GM21786 (cell line): Measurements from ENCODE around the gene MS4A2.
"Not testable (repeated sequence)": the region's sequence is repeated elsewhere in the genome, so short reads cannot be mapped to it uniquely, and the experiment has no call there.

Experiments
- ATAC-seq: cut with Tn5 transposase; IDR thresholded peaks from one replicate; pipeline ENCODE4 v1.9.1; 2021; ENCODE audit not compliant: unreplicated experiment

The MS4A2 gene

GRCh38 chr11:60088364-60088763 is at the start of gene MS4A2:
Gene MS4A2, plus strand, starts transcription at chr11:60088664. Its CDS starts 102 bp downstream, at chr11:60088766.
- ATAC-seq, result no peak

DNA sequence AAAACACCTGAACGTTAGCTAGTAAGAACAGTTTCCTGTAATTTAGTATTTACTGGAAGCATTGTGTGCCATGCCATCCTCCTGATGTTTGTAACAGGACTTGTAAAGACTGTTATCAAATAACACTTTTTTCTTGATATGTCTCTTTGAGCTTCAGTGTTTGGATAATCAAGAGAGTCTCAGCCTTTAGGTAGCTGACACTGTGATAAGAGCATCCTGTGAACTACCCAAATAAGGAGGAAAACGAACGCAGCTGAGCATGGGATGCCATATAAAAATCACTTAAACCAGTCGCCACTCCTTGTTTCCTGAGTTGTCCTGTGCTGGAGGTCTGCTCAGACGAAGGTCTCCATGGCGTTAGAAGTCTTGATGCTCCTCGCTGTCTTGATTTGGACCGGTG is 48.4 kb upstream of the MS4A2 start, which contains the start of gene OOSP2:
TSS of gene OOSP2 (plus strand) at position 301 of the 400 bp plus-strand sequence. CDS start at position 352, 51 bp downstream.
- ATAC-seq, result no peak

DNA sequence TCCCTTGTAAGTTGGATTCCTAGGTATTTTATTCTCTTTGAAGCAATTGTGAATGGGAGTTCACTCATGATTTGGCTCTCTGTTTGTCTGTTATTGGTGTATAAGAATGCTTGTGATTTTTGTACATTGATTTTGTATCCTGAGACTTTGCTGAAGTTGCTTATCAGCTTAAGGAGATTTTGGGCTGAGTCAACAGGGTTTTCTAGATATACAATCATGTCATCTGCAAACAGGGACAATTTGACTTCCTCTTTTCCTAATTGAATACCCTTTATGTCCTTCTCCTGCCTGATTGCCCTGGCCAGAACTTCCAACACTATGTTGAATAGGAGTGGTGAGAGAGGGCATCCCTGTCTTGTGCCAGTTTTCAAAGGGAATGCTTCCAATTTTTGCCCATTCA is 38.0 kb upstream of the MS4A2 start:
- not testable (repeated sequence) for ATAC-seq

GRCh38 chr11:60050839-60051238 is 37.6 kb upstream of the MS4A2 start:
- not testable (repeated sequence) for ATAC-seq

- ATAC-seq, result no peak
Observed at GRCh38 chr11:60056349-60056969, 32.0 kb upstream of the MS4A2 start, which contains the start of gene MS4A3. Gene MS4A3, plus strand, starts transcription at chr11:60056665. Its CDS starts 4,496 bp downstream, at chr11:60061161.

- ATAC-seq, result no peak
Observed at GRCh38 chr11:60059052-60059451, 29.4 kb upstream of the MS4A2 start.

GRCh38 chr11:60059521-60060240 is 28.8 kb upstream of the MS4A2 start:
- ATAC-seq, result no peak

GRCh38 chr11:60064111-60064510 is 24.4 kb upstream of the MS4A2 start:
- no peak for ATAC-seq

- ATAC-seq, result no peak
Observed at GRCh38 chr11:60065801-60066200, 22.7 kb upstream of the MS4A2 start.

- no peak for ATAC-seq
Observed at GRCh38 chr11:60069450-60069849, 19.0 kb upstream of the MS4A2 start.

DNA sequence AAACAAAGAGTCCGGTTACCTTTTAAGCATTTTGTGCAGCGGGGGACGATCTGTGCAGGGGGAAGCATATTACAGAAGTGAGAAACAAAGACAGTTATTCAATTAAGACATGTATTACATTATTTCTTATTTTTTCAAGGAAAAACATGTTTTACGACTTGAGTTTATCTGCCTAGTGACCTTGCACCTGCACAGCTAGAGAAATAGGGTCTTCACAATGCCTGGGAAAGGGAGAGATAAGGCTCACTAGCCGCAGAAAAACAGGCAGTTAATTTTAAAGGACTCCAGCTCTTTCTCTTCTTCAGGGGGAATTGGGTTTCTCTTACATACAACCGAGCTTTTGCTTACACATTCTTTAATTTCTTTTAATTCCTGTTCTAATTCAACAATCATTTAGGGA is 16.8 kb upstream of the MS4A2 start:
- ATAC-seq, result not testable (repeated sequence)

GRCh38 chr11:60077216-60077817 is 11.1 kb upstream of the MS4A2 start:
- ATAC-seq, result no peak

DNA sequence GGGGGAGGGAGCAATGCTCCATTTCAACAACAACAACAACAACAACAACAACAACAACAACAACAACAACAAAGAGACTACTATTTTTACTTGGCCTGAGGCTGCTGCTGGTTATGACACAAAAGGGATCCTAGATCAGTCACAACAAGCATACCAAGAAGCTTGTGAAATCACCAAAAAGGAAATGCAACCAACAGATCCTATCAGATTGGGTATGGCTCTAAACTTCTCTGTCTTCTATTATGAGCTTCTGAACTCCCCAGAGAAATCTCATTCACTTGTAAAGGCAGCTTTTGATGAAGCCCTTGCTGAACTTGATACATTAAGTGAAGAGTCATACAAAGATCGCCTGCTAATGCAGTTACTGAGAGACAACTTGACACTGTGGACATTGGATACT is 10.5 kb upstream of the MS4A2 start:
- no peak for ATAC-seq

DNA sequence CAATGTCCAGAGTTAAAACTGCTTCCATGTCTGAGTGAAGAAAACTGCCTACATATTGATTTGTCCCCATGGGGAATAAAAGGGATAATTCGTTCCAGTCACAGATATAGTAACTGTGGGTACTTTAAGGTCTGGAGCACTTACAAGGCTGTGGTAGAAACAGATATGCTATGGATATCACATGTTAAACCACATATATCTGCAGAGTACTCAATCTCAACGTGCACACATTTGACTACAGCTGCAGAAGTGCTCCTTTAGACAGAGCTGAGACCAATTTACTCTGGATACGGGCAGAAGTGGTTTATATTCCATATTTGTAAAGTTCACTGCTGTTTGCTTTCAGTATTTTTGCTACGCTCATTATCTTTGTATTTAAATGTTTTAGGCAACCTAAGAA is 9.7 kb upstream of the MS4A2 start:
- no peak for ATAC-seq

DNA sequence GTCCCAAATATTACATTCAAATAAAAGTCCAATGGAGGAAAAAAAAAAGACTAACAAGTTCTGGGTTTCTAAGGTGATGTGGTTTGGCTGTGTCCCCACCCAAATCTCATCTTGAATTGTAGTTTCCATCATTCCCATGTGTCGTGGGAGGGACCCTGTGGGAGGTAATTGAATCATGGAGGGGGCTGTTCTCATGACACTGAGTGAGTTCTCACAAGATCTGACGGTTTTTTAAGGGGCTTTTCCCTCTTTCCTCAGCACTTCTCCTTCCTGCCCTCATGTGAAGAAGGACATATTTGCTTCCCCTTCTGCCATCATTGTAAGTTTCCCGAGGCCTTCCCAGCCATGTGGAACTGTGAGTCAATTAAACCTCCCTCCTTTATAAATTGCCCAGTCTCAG is 7.9 kb upstream of the MS4A2 start:
- ATAC-seq, result no peak

DNA sequence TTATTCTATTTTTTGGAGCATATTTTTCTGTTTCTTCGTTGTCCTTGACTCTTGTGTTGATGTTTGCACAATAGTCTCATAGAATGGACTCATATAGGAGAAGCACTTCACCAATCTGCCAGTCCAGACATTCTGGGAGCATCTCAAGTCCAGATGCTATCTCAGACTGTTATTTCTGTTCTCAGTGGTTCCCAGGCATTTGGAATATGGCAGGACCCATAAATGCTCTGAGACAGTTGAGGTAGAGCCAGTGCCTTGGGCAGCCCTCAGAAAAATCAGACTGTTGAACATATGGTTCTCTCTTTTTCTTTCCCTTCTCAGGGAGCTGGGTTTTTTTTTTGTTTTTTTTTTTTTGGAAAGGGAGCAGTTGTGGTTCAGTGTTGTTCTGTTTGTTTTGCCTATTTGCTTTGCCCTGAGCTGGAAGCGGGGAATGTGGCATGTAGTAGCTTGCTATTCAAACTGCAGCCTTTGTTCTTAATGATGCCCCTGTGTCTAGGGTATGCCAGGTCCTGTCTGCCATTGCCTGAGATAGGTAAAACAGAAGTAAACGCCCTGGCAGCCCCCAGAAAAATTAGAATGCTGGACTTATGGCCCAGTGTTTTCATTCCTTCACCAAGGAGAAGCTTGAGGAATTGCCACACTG is 3.7 kb upstream of the MS4A2 start:
- no peak for ATAC-seq

DNA sequence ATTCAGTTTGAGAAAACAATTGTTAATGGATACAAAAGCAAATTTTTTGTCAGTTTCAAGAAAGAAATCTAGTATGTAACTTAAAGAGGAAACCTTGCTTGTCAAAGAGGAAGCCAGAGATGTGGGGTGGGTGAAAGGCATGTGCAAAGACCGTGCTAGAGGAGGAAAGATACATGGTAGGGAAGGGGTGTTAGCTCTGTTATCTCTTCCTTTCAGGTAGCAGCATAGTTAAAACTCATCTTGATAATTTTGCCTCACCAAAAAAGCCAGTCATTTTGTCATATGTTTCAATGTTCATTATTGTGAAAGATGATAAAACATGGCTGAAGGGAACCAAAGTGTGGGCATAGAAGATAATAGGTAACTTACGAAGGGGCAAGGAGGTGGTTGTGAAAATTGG is 2.6 kb upstream of the MS4A2 start:
- no peak for ATAC-seq

GRCh38 chr11:60087239-60087638 is 1.2 kb upstream of the MS4A2 start:
- no peak for ATAC-seq

DNA sequence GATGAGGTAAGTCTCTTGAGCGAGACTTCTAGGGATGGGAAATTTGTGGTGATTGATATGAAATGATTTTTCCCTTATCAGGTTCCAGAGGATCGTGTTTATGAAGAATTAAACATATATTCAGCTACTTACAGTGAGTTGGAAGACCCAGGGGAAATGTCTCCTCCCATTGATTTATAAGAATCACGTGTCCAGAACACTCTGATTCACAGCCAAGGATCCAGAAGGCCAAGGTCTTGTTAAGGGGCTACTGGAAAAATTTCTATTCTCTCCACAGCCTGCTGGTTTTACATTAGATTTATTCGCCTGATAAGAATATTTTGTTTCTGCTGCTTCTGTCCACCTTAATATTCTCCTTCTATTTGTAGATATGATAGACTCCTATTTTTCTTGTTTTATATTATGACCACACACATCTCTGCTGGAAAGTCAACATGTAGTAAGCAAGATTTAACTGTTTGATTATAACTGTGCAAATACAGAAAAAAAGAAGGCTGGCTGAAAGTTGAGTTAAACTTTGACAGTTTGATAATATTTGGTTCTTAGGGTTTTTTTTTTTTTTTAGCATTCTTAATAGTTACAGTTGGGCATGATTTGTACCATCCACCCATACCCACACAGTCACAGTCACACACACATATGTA is 7.1 kb downstream of the MS4A2 start:
- no peak for ATAC-seq

GRCh38 chr11:60097189-60097588 is 8.7 kb downstream of the MS4A2 start:
- no peak for ATAC-seq

- peak; percentile 69 for ATAC-seq
Observed at GRCh38 chr11:60098508-60098907, 10.0 kb downstream of the MS4A2 start.
